Dedifferentiated amniotic fluid mesenchymal stem cell (primary cell): Measurements from ENCODE around the gene BTBD3.

ENCODE experiments used
- DNase-seq: peaks from one replicate; pipeline ENCODE4 v3.0.0-alpha.2; 2016; ENCODE audit errors: extremely low spot score

Gene BTBD3

DNA sequence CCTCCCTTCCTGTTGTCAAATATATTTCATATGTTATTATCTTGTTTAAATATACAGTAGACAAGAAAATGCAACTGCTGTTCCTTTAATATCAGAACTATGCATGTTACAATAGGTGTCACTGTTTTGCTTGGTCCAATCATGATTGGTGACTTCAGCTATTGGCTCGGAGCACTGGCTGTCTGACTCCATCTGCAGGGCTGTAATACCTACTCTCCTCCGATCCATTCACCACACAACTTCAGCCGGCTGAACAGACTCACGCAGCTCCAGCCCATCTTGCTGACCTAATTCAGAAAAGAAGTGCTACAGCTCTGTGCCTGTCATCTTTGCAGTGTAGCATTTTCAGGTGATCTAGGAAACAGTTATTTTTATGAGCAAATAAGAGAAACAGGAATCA is at the start of gene BTBD3:
BTBD3 (plus strand) TSS at position 231 of the 400 bp plus-strand sequence. CDS start 383 bp downstream, outside the sequence.
- no peak for DNase-seq

- DNase-seq = no peak
Observed at GRCh38 chr20:11869641-11870040, 48.1 kb upstream of the BTBD3 start.

GRCh38 chr20:11870411-11870810 is 47.3 kb upstream of the BTBD3 start:
- DNase-seq = no peak

GRCh38 chr20:11876555-11876954 is 41.1 kb upstream of the BTBD3 start:
- DNase-seq = no peak

DNA sequence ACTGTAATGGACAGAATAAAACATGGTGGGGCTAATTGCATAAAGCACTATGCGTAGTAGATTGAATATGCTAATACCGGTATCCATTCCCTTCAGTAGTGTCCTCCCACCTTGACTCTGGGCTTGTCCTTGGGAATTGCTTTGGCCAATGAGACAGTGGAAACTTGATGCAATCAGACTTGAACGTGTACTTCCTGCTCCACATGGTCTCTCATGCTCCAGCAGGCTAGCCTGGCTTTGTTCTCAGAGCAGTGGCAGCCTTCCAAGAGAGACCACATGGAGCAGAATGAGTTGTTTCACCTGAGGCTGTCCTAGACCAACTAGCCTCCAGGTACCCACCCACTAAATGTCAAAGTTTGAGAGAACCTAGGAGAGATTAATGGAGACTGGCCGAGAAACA is 37.0 kb upstream of the BTBD3 start:
- DNase-seq = no peak

GRCh38 chr20:11881449-11881848 is 36.2 kb upstream of the BTBD3 start:
- no peak for DNase-seq

- DNase-seq = no peak
Observed at GRCh38 chr20:11882651-11883050, 35.0 kb upstream of the BTBD3 start.

GRCh38 chr20:11888648-11889047 is 29.0 kb upstream of the BTBD3 start:
- no peak for DNase-seq

- peak; percentile 77 for DNase-seq
Observed at GRCh38 chr20:11890331-11891076, 27.2 kb upstream of the BTBD3 start.

GRCh38 chr20:11891077-11891775 is 26.5 kb upstream of the BTBD3 start:
- DNase-seq = peak; percentile 44

DNA sequence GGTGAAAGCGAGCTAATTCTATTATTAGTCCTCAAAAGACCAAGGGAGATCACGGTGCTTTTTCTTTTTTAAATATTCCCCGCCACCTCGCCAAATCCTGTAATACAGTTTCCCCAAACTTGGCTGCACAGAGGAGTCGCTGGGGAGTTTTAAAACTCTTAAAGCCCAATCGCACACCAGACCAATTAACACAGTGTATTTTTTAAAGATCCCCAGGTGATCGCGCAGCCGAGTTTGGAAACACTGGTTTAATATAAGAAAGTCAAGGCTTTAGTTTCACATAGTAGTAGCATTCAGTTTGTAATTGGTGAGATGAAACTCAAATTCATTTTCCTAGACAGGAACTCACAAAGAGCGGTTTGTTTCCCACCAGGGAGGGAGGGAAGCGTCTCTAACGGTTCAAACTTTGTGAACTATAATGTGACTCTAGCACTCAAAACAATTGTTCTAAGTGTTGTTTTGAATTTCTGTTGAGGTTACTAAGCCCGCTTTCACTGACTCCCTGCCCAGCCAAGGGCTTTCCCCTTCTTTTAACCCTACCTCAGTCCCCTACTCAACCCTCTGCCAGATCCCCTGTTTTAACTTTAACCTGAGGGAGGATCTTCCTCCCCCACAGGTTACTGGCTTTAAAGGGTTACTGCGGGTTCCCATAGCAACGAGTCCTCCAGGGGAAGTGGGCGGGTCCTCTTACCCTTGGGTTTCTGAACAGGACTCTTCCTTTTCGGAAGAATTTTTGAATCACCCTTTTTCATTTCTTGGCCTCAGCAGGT is 25.7 kb upstream of the BTBD3 start:
- peak; percentile 29 for DNase-seq

GRCh38 chr20:11894062-11894461 is 23.6 kb upstream of the BTBD3 start:
- DNase-seq = no peak

DNA sequence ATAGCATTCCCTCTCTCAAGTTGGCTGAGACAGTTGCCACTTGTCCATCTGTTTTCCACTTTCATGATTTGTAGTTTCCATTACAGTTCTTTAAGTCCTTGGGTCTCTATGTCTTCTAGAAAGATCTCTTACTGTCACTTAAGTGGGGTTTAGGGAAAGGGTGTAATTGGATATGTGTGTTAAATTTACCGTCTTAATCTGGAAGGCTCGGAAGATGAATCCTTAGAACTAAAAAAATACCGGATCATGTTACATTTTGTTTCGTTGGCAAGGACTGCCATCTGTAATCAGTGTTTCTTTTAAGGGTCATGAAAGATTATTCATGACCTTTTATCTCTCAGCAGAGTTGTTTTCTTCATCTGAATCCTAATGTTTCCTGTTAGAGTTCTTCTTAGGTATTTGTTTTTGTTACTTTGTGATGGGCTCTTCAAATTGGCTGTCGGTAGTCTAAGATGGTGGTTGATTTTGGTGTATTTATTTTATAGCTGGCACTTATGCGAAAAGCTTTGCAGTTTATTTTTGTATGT is 21.8 kb upstream of the BTBD3 start:
- no peak for DNase-seq

- no peak for DNase-seq
Observed at GRCh38 chr20:11901127-11901526, 16.6 kb upstream of the BTBD3 start.

GRCh38 chr20:11902285-11902697 is 15.4 kb upstream of the BTBD3 start:
- no peak for DNase-seq

DNA sequence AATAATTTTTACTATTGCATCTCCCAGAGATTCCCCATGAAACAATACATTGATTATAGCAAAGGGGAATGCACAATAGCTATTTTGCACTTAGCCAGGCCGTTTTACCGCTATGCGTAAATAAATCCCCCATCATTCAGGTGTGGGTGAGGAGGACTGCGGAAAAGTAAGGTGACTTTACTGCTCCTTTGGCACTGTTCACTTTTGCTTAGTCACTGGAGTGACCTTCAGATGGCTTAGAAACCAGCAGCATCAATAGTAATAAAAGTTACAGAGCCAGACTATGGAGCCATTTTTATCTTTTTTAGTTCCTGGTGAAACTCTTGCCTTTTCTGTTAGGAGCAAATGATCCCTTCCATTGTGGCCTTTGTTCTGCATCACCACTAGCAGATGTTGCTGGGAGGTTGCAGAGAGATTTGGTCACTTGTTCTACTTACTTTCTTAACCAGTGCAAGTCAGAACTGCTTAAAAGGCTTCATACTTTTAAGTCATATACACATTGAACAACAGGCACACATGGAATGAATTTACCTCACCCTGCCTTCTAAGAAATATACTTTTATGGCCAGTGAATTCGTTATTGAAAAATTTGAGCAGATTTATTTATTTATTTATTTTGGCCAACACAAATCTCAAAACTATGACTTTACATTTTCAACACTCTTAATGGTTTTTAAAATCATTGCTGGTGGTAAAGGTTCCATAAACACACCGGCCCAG is 12.1 kb upstream of the BTBD3 start:
- DNase-seq = no peak

GRCh38 chr20:11906626-11907480 is 10.8 kb upstream of the BTBD3 start:
- DNase-seq = no peak

- no peak for DNase-seq
Observed at GRCh38 chr20:11907621-11908020, 10.1 kb upstream of the BTBD3 start.

DNA sequence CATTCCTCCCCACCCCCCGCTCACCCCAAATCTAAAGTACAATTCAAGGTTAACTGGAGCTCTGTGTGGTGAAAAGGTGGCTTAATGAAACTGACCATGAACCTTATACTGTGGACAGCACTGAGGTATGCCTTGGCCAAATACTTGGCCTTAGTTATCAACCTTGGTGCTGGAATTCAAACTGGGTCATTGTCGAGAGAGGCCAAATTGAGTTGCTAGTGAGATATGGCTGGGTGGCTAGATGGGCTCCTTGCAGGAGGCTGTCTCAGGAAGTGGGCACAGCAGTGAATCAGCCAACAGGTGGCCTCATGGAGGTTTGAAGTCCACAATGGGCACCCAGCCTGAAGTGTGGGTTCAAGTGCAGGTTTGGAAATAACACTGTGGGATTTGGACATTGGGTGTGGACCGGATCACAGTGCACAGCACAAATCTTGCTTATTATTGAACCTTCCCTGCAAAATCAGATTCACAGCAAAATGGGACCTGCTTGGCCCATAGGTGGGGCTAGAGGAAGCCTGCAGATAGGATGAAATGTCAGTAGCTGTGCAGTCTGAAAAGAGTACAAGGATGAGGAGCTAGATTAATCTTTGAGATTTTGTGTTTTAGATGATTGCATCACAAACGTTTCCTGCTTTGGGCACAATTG is 5.6 kb upstream of the BTBD3 start:
- DNase-seq = no peak
